Measurements from ENCODE around the gene PTMS.

Gene PTMS

DNA sequence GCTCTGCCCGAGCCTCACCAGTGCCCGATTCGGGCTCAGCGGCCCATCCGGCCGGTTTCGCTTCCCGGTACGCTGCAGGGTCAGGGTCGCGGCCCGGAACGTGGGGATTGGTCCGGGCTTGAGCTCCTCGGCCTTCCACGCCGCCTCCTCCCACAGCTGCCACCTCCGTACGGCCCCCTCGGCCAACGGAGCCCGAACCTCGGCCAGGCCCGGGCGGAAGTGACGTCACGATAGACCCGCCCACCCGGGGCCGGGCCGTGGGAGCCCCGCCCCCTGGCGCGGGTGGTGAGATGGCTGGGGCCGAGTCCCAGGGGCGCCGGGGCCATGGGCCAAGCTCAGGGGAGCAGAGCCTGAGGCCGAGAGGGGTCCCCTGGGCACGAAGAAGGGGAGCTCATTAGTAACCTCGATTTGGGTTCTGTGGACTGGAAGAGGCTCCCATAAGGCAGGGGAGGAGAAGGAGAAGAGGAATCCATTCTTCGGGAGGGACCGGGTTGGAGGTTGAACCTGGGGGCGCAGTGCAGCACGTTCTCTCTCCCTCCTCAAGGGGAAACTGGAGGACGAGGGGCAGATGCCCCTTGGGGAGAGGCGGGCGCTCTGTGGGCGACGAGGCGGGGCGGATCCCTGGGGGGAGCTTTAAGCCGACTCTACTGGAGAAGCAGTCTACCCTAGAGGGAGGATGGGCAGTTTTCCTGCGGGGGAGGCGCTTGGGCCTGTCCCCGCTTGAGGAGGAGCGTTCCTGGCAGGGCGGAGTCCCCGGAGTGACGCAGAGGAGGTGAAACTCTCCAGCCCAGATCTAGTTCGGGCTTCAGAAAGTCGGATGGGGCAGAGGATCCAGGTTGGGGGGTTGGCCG is 13.0 kb upstream of the PTMS start, which contains the start of gene MLF2:
TSS of gene MLF2 (minus strand) at position 221 of the 851 bp plus-strand sequence. CDS start 807 bp downstream, outside the sequence.
- DNase-seq: peak; percentile 99

DNA sequence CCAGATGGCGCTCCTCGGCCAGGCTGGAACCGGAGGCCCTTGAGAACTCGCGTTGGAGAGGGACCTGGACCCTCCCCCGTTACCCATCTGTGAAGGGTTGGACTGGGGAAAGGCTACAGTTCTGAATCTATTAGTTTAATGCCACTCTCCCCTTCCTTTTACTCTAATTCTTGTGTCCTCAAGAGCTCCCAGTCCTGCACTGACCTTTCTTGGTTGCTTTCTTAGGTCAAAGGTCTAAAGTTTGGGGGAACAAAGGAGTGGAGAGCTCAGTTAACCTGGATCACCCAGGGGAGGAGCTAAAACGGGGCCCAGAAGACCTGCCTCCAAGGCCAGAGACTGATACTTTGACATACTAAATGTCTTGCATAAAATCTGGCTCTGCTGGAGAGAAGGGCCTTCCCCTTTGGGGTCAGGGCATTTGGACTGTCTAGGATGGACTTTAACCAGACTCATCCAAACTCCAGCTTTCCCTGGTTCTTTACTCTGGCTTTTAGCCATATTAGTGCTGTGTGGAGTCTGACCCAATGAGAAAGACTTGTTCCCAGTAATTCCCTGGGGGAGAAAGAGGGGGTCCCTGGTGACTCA is 12.3 kb upstream of the PTMS start:
- DNase-seq: no peak

DNA sequence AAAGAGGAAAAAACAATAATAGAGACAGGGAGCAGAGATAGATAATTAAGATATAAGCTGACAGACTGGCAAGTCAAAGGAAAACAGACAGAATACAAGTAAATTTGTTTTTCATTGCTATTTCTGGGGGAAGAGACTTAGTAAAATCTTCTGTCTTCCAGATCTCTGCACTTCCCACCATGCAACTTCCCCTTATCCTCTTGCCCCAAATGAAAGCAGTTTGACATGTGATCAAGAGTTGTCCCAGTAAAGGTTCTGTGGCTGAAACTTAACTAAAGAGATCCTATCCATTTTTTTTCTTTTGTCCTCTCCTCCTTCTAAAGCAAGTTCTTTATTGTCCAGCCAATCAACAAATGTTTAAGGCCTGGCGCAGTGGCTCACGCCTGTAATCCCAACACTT is 11.8 kb upstream of the PTMS start:
- no peak for DNase-seq

DNA sequence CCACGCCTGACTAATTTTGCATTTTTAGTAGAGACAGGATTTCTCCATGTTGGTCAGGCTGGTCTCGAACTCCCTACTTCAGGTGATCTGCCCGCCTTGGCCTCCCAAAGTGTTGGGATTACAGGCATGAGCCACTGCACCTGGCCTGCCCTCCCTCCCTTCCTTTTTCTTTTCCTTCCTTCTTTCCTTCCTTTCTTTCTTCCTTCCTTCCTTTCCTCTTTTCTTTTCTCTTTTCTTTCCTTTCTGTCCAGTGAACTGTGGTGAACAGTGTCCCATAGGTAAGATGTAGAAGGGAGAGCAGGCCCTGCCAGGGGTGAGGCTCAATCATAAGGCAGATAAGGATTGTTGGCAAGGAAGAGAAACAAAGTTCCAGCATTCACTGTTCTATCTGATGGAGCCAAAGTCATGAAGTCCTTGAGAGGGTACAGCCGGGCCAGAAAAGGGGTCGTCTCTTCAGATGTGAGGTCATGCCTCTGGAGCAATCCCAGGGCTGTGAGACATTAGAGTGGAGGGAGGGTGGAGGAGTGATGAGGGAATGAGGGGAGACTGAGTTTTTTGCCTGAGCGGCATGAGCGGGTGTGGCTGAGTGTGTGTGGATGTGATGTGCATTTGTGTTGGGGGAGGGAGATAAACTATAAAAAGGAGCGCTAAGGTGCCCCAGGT is 9.0 kb upstream of the PTMS start:
- no peak for DNase-seq

DNA sequence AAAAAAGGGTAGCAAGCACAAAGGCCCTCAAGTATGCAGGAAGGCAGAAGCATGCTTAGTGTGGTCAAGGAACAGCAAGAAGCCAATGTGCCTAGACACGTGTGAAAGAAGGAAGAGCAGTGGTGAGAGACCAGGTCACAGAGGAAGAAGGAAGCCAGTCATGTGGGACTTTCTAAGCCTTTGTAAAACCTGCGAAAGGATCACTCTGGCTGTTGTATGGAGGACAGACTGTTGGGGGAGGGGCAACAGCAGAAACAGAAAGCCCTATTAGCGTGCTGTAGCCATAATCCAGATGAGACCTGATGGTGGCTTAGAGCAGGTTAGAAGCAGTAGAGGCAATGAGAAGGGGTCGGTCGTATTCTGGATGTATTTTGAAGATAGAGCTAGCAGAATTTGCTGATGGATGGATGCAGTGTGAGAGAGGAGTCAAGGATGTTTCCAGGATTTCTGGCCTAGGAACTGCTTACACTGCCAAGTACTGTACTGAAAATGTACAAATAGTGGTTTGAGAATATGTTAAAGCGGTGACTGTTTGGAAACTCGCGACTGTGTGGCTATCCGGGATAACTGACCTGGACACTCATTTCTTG is 7.6 kb upstream of the PTMS start:
- no peak for DNase-seq

DNA sequence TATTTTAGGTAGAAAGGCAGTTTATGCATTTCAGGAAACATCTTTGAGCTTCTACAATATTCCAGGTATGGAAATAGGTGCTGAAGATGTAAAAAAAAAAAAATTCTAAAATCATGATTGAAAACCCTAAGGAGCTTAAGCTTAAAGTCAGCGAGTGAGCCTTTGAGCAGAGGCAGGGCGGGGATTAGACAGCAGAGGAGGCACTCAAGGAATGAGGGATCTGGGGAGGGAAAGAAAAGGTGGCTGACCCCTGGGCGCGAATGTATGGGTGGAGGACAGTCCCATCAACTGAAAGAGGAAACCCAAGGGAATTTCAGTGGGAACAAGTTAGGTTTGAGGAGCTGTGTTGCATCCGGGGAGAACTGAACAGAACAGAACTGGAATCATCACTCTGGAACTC is 6.4 kb upstream of the PTMS start:
- no peak for DNase-seq

DNA sequence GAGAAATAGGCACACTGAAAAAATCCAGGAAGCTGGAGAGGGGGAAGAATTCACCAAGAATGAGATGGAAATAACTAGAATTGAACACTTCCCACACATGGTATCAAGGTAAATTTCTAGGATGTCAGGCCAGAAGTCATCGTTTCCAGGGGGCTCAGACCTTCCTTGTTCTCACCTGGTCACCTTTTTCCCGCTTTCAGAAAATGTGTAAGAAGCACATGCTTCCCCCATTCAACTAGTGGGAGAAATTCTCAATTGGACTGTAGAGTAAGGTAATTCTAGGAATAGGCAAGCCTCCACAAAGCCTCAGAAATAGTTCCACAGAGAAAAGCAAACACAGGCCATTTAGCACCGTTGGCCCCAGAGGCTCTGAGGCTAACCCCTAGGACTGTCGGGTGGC is 2.8 kb upstream of the PTMS start:
- DNase-seq: no peak

DNA sequence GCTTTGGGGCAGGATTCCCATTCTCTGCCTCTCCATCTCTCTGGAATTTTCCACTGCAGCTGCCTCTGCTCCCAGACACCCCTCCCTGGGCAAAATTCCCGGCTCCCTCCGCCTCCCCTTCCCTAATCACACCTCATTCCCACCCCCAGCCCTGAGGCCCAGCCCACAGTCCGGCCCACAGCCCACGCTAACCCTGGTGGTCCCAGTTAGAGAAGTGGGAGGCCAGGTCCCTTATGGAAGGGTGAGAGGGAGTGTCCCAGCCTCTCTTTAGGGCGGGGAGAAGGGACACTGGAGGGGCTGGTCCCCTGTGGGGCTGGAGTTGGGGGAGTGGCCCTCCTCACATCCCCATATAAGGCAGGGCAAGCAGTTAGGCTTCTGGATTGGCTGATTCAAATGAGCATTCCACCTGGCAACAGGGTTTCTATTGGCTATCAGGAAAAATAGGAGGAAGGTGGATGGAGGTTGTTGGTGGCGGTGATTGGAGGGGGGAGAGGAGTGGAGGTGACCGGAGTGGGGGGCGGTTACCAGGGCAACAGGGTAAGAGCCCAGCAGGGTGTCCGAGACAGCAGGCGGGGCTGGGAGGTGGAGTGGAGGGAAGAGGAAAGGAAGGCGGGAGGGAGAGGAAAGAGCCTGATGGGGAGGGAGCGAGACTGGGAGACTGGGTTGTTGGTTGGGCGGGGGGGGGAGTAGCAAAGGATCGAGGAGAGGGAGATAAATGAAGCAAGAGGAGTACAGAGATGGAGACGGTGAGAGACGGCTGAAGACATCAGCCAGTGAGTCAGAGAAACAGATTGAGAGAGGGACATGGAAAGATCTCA is 1.9 kb upstream of the PTMS start:
- peak; percentile 100 for DNase-seq

DNA sequence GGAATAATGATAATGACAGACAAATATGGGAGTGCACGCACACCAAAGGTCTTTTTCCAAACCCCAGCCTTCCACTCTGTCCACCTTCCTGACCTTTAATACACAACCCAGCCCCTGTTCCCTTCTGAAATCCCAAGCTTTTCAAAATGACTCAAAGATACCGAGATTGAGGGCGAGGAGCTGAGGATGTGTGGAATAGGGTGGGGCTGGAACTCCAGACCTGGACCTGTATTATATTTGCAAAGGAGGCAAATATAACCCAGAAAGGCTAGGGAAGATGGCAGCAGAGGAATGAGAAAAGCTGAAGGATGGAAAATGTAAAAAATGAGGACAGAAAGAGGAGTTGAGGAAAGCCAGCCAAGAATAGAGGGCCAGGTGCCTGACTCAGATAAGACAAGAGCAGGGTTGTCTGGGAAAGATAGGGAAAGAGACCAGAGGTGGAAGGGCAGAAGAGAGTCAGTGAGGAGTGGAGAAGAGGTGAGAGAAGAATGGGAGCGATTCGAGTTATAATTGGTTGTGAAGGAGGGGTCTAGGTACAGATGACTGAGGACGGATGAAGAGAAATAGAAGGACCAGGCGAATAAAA is 1.0 kb upstream of the PTMS start:
- DNase-seq: no peak

DNA sequence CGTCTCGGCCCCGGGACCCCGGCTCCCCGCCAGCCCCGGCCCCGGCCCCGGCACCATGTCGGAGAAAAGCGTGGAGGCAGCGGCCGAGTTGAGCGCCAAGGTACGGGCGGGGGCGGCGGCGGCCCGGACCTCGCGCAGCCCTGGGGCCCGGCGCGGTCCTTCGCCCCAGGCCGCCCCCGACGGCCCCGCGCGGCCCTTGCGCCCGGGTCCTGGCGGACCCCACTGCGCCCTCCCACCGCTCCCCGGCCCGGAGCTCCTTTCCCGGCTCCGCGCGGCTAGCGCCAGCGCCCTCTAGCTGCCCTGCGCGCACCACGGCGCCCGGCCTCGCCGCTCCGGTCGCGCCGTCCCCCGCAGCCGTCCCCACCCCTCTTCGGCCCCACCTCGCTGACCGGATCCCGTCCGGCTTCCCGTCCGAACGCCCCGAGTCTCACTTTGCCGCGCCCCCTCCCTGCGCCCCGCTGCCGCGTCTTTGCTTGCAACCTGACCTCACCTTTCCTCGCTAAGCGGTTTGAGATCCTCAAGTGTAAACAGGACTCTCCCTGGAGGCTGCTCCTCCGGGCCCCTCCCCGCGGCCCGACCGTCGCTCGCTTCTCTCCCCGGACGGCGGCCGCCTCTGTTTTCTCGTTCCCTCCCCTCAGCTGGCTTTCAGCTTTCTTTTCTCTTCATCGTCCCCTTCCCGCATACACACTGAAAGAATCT is 637 bp downstream of the PTMS start:
- DNase-seq: peak; percentile 71

DNA sequence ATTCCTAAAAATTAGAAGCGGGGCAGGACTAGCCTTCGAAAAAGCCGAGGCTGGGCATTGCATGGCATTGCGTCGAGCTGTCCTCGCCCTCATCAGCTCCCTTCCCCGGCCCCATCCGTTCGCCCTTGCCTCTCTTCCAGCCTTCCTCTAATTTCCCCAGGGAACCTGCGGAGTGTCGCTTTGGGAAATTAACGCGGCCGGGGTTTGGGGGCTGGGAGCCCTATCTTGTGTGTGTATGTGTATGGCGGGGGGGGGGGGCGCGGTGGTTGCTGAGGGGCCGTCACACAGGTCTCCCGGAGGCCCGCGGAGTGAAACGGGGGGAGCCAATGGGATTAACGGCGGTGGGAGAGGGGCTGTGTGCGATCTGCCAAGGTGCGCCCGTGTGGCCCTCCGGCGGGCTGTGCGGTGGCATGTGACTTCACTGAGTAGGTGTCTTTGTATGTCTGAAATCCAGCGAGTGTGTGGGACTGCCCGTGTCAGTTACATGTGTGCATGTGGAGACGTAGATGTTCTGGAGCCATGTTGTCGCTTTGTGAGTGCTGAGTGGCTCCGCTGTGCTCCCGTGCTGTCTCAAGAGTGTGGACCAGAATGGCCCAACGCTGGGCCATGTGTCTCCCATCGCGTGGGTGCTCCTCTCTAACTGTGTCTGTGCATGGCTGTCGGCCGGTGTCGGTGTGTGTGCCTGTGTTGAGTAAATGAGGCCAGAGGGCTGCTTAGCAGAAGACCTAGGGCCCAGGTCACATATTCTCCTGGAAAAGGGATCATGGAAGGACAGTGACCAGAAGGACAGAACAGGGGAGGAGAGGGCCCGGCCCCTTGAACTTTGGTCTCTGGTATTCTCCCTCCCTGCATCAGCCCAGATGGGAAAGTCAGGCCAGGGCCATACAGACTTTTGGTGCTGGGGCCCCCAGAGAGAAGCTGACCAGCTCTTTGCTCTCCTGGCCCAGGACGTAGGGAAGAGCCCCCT is 1.5 kb downstream of the PTMS start:
- DNase-seq: peak; percentile 35

DNA sequence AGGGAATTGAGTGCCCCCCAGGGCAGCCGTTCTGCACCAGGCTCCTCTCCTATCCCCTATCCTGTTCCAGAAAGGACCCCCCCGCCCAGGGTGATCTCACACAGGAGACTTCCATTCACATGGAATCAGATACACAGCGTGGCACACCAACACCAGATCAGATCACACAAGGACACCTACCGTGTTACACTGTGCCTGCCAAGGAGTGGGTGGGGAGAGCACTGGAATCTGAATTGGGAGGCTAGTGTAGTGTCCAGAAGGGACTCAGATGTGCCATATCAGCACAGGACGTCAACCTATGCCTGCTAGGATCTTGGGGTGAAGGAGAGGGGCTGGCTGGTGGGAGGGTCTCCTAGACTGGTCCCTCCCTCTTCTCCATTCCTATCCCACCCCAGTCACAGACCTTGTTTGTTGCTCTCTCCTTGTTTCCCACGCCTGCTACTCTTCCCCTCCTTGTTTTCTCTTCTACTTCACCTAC is 2.3 kb downstream of the PTMS start:
- peak; percentile 25 for DNase-seq

DNA sequence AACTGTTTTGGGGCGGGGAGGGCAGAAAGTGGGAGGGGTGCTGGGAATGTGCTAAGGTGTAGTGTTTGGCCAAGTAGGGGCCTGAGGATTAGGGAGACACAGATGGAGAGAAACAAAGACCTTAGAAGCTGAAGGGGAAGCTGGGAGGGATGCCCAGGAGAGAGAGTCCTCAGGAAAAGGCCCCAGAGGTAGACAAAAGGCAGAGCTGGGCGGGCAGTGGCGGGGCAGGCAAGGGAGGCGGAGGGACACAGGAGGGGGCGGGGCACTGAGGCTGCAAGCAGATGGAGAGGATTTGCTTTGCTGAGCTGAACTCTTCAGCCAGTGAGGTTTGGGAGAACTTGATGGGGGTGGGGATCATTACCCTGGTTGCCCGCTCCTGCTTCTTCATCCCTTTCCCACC is 2.8 kb downstream of the PTMS start:
- DNase-seq: peak; percentile 31

DNA sequence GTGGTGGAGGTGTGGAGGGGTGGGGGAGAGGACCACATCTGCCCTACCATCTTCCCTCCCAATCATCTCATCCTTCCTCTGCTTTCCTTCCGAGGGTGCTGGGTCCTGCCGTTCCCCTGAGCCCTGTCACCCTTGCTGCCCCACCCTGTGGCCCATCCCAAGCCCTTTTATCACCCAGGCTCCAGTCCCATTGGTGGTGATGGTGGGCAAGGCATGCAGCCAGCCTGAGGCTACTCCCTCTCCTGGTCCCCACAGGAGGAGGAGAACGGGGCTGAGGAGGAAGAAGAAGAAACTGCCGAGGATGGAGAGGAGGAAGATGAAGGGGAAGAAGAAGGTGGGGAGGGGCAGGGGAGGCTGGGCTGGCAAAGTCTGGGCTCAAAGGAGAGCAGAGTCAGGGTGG is 3.5 kb downstream of the PTMS start:
- DNase-seq: no peak

DNA sequence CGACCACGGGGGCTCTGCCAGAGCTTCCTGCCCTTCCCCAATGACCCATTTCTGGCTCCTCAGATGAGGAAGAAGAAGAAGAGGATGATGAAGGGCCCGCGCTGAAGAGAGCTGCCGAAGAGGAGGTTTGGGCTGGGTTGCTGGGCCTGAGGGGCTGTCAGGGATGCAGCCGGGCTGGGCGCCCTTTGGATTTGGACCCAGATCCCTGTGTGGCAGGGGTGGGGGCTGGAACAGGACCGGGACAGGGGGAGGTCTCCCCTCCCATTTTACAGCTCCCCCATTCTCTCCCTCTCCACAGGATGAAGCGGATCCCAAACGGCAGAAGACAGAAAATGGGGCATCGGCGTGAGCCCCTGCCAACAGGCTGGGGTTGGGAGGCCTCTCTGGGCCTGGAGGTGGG is 3.9 kb downstream of the PTMS start:
- no peak for DNase-seq

DNA sequence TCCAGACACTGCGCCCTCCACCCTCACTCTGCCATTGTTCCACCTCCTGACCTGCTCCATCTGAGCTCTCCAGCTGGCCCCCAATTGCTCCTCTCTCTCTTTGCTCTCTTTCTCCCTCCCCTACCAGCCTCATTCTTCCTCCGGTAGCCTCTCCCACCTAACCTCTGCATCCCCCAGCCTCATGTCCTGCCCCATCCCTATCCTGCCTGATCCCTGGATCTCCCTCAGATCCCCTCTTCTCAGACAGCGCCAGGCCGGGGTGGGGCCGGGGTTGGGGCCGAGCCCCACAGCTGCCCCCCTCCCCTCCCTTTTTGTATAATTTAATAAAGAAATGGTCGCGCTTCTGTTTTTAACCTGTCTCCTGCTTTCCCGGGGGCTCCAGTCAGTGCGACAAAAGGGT is 4.4 kb downstream of the PTMS start:
- DNase-seq: no peak

DNA sequence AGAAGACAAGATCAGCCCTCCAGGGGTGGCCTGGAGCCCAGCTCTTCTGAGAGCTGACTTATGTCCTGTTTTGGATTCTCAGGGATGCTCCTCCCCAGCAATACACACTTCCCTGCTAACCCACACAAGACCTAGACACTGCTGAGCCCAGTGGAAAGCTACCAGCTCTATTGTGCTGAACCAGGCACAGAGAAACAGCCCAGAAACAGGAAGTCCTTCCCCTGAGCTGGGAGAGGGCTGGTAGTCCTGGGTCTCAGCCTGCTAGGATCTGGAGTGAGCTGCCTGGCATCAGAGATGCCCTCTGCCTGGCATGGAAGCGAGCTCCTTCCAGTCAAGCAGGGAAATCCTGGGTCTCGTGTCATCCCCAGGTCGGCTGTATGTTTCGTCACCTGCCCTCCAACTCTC is 4.9 kb downstream of the PTMS start:
- DNase-seq: peak; percentile 19

DNA sequence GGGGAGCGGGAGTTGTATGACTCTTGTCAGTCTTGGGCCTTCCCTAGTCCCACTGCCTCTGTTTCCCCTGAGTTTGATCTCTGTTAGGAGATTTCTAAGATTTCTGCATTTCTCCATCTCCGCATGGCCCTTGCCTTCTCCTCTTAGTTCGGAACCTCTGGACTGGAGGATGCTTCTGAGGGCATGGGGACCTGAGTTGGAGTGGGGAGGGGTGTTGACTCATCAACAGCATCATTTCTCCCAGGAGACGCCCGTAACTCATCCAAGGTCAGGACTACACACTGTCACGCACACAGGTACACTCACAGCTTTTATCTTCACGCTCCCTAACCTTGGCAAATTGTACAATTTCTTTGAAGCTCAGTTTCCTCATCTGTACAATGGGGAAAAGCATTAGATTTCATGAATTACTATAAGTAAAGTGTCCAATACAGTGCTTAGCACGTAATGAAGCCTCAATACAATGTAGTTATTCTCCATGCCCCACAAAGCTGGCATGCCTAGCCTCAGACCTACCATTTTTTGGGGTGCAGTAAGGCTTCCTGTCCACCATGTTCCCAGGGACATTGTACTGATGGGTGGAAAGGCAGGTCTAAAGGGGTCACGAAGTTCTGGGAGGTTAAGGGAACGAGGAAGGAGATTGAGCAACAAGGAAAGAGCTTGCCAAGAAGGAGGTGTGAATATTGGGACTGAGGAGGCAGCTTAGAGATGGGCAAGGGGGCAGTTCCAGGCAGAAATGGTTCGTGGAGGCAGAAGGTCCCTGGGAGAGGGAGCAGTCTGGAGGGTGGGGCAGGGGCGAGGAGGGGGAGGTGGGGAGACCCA is 5.6 kb downstream of the PTMS start:
- DNase-seq: no peak

DNA sequence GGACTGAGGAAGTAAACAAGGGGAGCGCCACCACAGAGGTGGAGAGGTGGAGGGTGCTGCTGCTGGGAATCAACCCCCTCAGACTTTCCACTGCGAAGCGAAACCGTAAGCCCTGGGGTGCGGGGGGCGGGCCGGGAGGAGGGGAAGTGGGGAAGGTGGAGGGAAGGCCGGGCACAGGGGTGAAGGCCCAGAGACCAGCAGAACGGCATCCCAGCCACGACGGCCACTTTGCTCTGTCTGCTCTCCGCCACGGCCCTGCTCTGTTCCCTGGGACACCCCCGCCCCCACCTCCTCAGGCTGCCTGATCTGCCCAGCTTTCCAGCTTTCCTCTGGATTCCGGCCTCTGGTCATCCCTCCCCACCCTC is 6.2 kb downstream of the PTMS start, which contains the start of gene LAG3:
TSS of gene LAG3 (plus strand) at position 190 of the 365 bp plus-strand sequence. CDS start 333 bp downstream, outside the sequence.
- no peak for DNase-seq

Data from EL (cell line).